CD8-positive, alpha-beta memory T cell (primary cell): Measurements from ENCODE around the gene TRPM1. TPM values are rescaled to one million over a fixed set of nuclear protein-coding genes. Genes with fewer than 3 reads are reported as not detected.

ENCODE experiments used
- polyA plus RNA-seq: library from polyadenylated mRNA; unstranded; fragments of 300-500 nt; fragmentation: Illumina TruSeq; gene quantifications from one replicate; pipeline ENCODE4 v1.2.3, GENCODE V29; 2021
- total RNA-seq, 2 experiments: library from RNA; stranded (reverse); gene quantifications; one replicate each; pipeline ENCODE4 v1.2.3, GENCODE V29; 2021

Gene TRPM1
- total and polyA plus RNA-seq, 3 experiments from 2014 or later: 0.03 TPM; not detected in 2

Other genes starting within 250 kb of the TRPM1 start
- 10 to 100 TPM; 17.9 to 18.9 TPM for gene FAN1, start 197.8 kb downstream of the TRPM1 start, total RNA-seq
- 7.4 TPM for gene FAN1, start 197.8 kb downstream of the TRPM1 start, polyA plus RNA-seq
- 10 to 100 TPM; 17.3 to 18.0 TPM for gene MTMR10, start 110.1 kb downstream of the TRPM1 start, total RNA-seq
- gene MTMR10, start 110.1 kb downstream of the TRPM1 start, polyA plus RNA-seq: 9.6 TPM
- 100 to 1,000 TPM; 145 to 147 TPM for gene KLF13, start 225.1 kb upstream of the TRPM1 start, total RNA-seq
- 109 TPM for gene KLF13, start 225.1 kb upstream of the TRPM1 start, polyA plus RNA-seq